ENCODE measurements around the gene RAB29.

- TF ChIP-seq FOXK1 (CRISPR knock-in tag; IDR thresholded peaks at IDR 0.05) (no peak), CTCF (IDR thresholded peaks at IDR 0.05) (no peak), TEAD4 (CRISPR knock-in tag; IDR thresholded peaks at IDR 0.05) (no peak), USF1 (CRISPR knock-in tag; IDR thresholded peaks at IDR 0.05) (no peak), E2F4 (CRISPR knock-in tag; IDR thresholded peaks at IDR 0.05; ENCODE audit: borderline replicate concordance, low read depth) (no peak), OVOL2 (CRISPR knock-in tag; IDR thresholded peaks at IDR 0.05; ENCODE audit: borderline replicate concordance) (no peak), FOXJ3 (CRISPR knock-in tag; IDR thresholded peaks at IDR 0.05; ENCODE audit: borderline replicate concordance) (no peak)
Measured at GRCh38 chr1:205763980-205764379, 11.3 kb downstream of the RAB29 start.

Measured in WTC11 (cell line).